HepG2 (cell line): ENCODE results near the gene TAF1D. TPM values are rescaled to one million over a fixed set of nuclear protein-coding genes. Genes with fewer than 3 reads are reported as not detected.
A peak's percentile ranks its signal among the peaks of the same experiment; 100 is the strongest.

Experiments
- AHR ChIP-seq: IDR thresholded peaks from 2 replicates; pipeline ENCODE4 v1.6.1; 2018; ENCODE audit warnings: missing genetic modification reagents, missing compliant biosample characterization
- ARID4A ChIP-seq: sonication (generic); formaldehyde crosslinking; IDR thresholded peaks from 2 replicates; pipeline ENCODE4 v1.5.0; 2020; ENCODE audit warnings: mild to moderate bottlenecking, missing genetic modification reagents, borderline replicate concordance
- HNF1A ChIP-seq, 2 experiments: sonication (generic) in 1 of 2; formaldehyde crosslinking in 1 of 2; IDR thresholded peaks; 2 replicates each; pipeline versions ENCODE4 v1.4.0 to v1.6.1; 2016 to 2020; ENCODE audit warnings: borderline replicate concordance in 1 of 2, low read depth in 1 of 2, mild to moderate bottlenecking in 1 of 2, missing genetic modification reagents in 1 of 2
- HNRNPL ChIP-seq: fragments of 200-400 bp; formaldehyde crosslinking; IDR thresholded peaks from 2 replicates; pipeline ENCODE4 v1.6.1; 2017; ENCODE audit warnings: mild to moderate bottlenecking, low read depth, low read length
- HNRNPLL ChIP-seq: fragments of 200-400 bp; formaldehyde crosslinking; IDR thresholded peaks from 2 replicates; pipeline ENCODE4 v1.6.1; 2017; ENCODE audit warnings: mild to moderate bottlenecking, low read depth, low read length; ENCODE audit not compliant: poor library complexity, severe bottlenecking
- NFAT5 ChIP-seq: sonication (generic); formaldehyde crosslinking; IDR thresholded peaks from 2 replicates; pipeline ENCODE4 v1.4.0; 2020; ENCODE audit warnings: missing genetic modification reagents
- REPIN1 ChIP-seq: sonication (generic); formaldehyde crosslinking; IDR thresholded peaks from 2 replicates; pipeline ENCODE4 v1.8.0; 2022; ENCODE audit warnings: missing genetic modification reagents, low read depth, mild to moderate bottlenecking, borderline replicate concordance
- SPEN ChIP-seq: sonication (generic); formaldehyde crosslinking; IDR thresholded peaks from 2 replicates; pipeline ENCODE4 v1.5.1; 2020; ENCODE audit warnings: low read depth, mild to moderate bottlenecking, missing genetic modification reagents
- ZNF20 ChIP-seq: sonication (generic); formaldehyde crosslinking; IDR thresholded peaks from 2 replicates; pipeline ENCODE4 v1.4.0; 2020; ENCODE audit warnings: mild to moderate bottlenecking, moderate library complexity, missing genetic modification reagents
- ZNF503 ChIP-seq: sonication (generic); formaldehyde crosslinking; IDR thresholded peaks from 2 replicates; pipeline ENCODE4 v1.4.0; 2020; ENCODE audit warnings: missing genetic modification reagents
- ZNF709 ChIP-seq: sonication (generic); formaldehyde crosslinking; IDR thresholded peaks from 2 replicates; pipeline ENCODE4 v1.5.0; 2020; ENCODE audit warnings: mild to moderate bottlenecking, missing genetic modification reagents
- polyA plus RNA-seq, 8 experiments: library from polyadenylated mRNA; depleted of rRNA in 3 of 8; stranded (reverse) in 7 of 8; unstranded in 1 of 8; fragments of >200 nt; fragmentation: Illumina TruSeq in 4 of 8; extraction: Trizol in 4 of 8; gene quantifications; 2 replicates each; pipeline versions ENCODE4 v1.2.1 to v1.2.3, GENCODE V29; 2011 to 2016; ENCODE audit warnings: low read depth in 4 of 8, missing spikeins in 1 of 8, mixed read lengths in 1 of 8; ENCODE audit not compliant: insufficient read depth in 1 of 8
- total RNA-seq, 5 experiments: library from RNA; depleted of rRNA; stranded (reverse); fragments of >200 nt; fragmentation: Illumina TruSeq; extraction: Trizol; gene quantifications; 2 replicates each; pipeline ENCODE4 v1.2.3, GENCODE V29; 2016; ENCODE audit warnings: low read depth in 1 of 5

TAF1D gene
- total and polyA plus RNA-seq, 2 of the 13 experiments (the other 11 are each of a cell fraction or from before 2014, with no cell fraction given), result 132 to 207 TPM

GRCh38 chr11:93741882-93742226, 559 bp upstream of the TAF1D start (continued):
- TF ChIP-seq NFAT5 (CRISPR knock-in tag) (0 out of 2 replicates have a peak, but pooled peaks have one; percentile 3), HNF1A (IDR thresholded peaks at IDR 0.05; ENCODE audit: low read depth) (0 out of 2 replicates have a peak, but pooled peaks have one; percentile 15), HNF1A (CRISPR knock-in tag; IDR thresholded peaks at IDR 0.05; ENCODE audit: borderline replicate concordance) (no peak), HNRNPL (no peak), AHR (CRISPR knock-in tag) (no peak), ZNF503 (CRISPR knock-in tag) (0 out of 2 replicates have a peak, but pooled peaks have one; percentile 45), ARID4A (CRISPR knock-in tag) (0 out of 2 replicates have a peak, but pooled peaks have one; percentile 13), ZNF709 (CRISPR knock-in tag) (no peak), ZNF20 (CRISPR knock-in tag) (no peak), HNRNPLL (no peak), REPIN1 (CRISPR knock-in tag) (no peak), SPEN (CRISPR knock-in tag) (no peak)
